SK-N-SH (cell line): Measurements from ENCODE around the gene MS4A14. TPM values are rescaled to one million over a fixed set of nuclear protein-coding genes. Genes with fewer than 3 reads are reported as not detected.
"Not testable (repeated sequence)": the region's sequence is repeated elsewhere in the genome, so short reads cannot be mapped to it uniquely, and the experiment has no call there.

Experiments
- CTCF ChIA-PET: fragments of 300-600, 350-600 bp; formaldehyde crosslinking; extraction: SDS; loops from one replicate; lab custom pipeline; 2021; lab: Yijun Ruan, JAX
- POLR2A ChIA-PET: fragments of 350-600 bp; sonication (Branson Sonifier 250); formaldehyde crosslinking; extraction: SDS; loops from one replicate; lab custom pipeline; 2020; ENCODE audit warnings: antibody characterized with exemption, inconsistent platforms; lab: Yijun Ruan, JAX
- DNase-seq: peaks from one replicate; pipeline ENCODE4 v3.0.0; 2012
- H2AFZ ChIP-seq: fragments of 200-600 bp; sonication (generic); 2 replicates; pipeline ENCODE4 v1.8.1; 2016; ENCODE audit warnings: antibody characterized with exemption, mild to moderate bottlenecking, low read depth
- H3F3A ChIP-seq: fragments of 200-600 bp; sonication (generic); replicated peaks from 2 replicates; pipeline ENCODE3; 2016; ENCODE audit warnings: antibody characterized with exemption, mild to moderate bottlenecking; ENCODE audit not compliant: insufficient read depth
- H3K27ac ChIP-seq, 2 experiments: fragments of 200-500 bp in 1 of 2; fragments of 200-600 bp in 1 of 2; sonication (Bioruptor generic) in 1 of 2; sonication (generic), shearing (Covaris generic) in 1 of 2; 2 replicates each; pipeline versions ENCODE4 v1.5.1 to v1.6.1; 2014 to 2016; ENCODE audit warnings: low read depth in 2 of 2, inconsistent platforms in 1 of 2, low read length in 1 of 2, mild to moderate bottlenecking in 1 of 2, mixed read lengths in 1 of 2
- H3K27me3 ChIP-seq: fragments of 200-600 bp; sonication (generic), shearing (Covaris generic); 2 replicates; pipeline ENCODE4 v1.6.1; 2016; ENCODE audit warnings: mixed run types; ENCODE audit not compliant: insufficient read depth
- H3K36me3 ChIP-seq, 2 experiments: fragments of 200-500 bp in 1 of 2; fragments of 200-600 bp in 1 of 2; sonication (Bioruptor generic) in 1 of 2; sonication (generic) in 1 of 2; replicated peaks in 1 of 2; 2 replicates each; pipeline versions ENCODE3 to v1.5.1; 2014 to 2016; ENCODE audit warnings: low read length in 1 of 2, mild to moderate bottlenecking in 1 of 2; ENCODE audit not compliant: insufficient read depth in 2 of 2, control insufficient read depth in 1 of 2
- H3K4me1 ChIP-seq, 2 experiments: fragments of 200-500 bp in 1 of 2; fragments of 200-600 bp in 1 of 2; sonication (Bioruptor generic) in 1 of 2; sonication (generic), shearing (Covaris generic) in 1 of 2; 2 replicates each; pipeline versions ENCODE4 v1.5.1 to v1.6.1; 2014 to 2016; ENCODE audit warnings: low read depth in 1 of 2, low read length in 1 of 2, mixed run types in 1 of 2; ENCODE audit not compliant: insufficient read depth in 2 of 2, control insufficient read depth in 1 of 2
- H3K4me2 ChIP-seq: fragments of 200-600 bp; sonication (generic), shearing (Covaris generic); 2 replicates; pipeline ENCODE4 v1.6.1; 2017; ENCODE audit warnings: mixed run types
- H3K4me3 ChIP-seq, 2 experiments: fragments of 200-500 bp in 1 of 2; fragments of 200-600 bp in 1 of 2; sonication (Bioruptor generic) in 1 of 2; sonication (generic), shearing (Covaris generic) in 1 of 2; 2 replicates each; pipeline versions ENCODE4 v1.5.1 to v1.8.1; 2014 to 2016; ENCODE audit warnings: low read depth in 2 of 2, inconsistent platforms in 1 of 2, low read length in 1 of 2, mild to moderate bottlenecking in 1 of 2, mixed read lengths in 1 of 2, moderate library complexity in 1 of 2
- H3K79me2 ChIP-seq: fragments of 200-600 bp; sonication (generic); 2 replicates; pipeline ENCODE4 v1.8.1; 2017; ENCODE audit warnings: mild to moderate bottlenecking; ENCODE audit not compliant: insufficient read depth
- H3K9ac ChIP-seq: fragments of 200-600 bp; sonication (generic); 2 replicates; pipeline ENCODE4 v1.6.1; 2017; ENCODE audit warnings: mixed run types
- H3K9me2 ChIP-seq: fragments of 200-600 bp; sonication (generic); 2 replicates; pipeline ENCODE4 v1.6.1; 2017; ENCODE audit warnings: mixed run types
- H3K9me3 ChIP-seq: fragments of 200-600 bp; sonication (generic); 2 replicates; pipeline ENCODE4 v1.6.1; 2017; ENCODE audit warnings: mixed run types, mild to moderate bottlenecking, moderate library complexity
- H4K20me1 ChIP-seq: fragments of 200-600 bp; sonication (generic); 2 replicates; pipeline ENCODE4 v1.6.1; 2017; ENCODE audit warnings: mild to moderate bottlenecking, mixed run types; ENCODE audit not compliant: insufficient read depth
- CTCF ChIP-seq: fragments of 200-600 bp; sonication (generic); IDR thresholded peaks from 2 replicates; pipeline ENCODE4 v1.6.1; 2017; ENCODE audit warnings: antibody characterized with exemption, mild to moderate bottlenecking, moderate library complexity
- FOXJ3 ChIP-seq: sonication (generic); formaldehyde crosslinking; IDR thresholded peaks from 2 replicates; pipeline ENCODE4 v1.5.1; 2020; ENCODE audit warnings: mild to moderate bottlenecking, missing genetic modification reagents
- NRF1 ChIP-seq: IDR thresholded peaks from 2 replicates; pipeline ENCODE4 v1.6.1; 2012; ENCODE audit warnings: low read depth, mild to moderate bottlenecking, low read length
- PBX3 ChIP-seq: IDR thresholded peaks from 2 replicates; pipeline ENCODE4; 2012
- RAD21 ChIP-seq: IDR thresholded peaks from 2 replicates; pipeline ENCODE4 v1.6.1; 2012; ENCODE audit warnings: mild to moderate bottlenecking, low read length
- SMC3 ChIP-seq: IDR thresholded peaks from 2 replicates; pipeline ENCODE4 v1.6.1; 2012; ENCODE audit warnings: low read depth, low read length, improper control_type of control experiment
- USF2 ChIP-seq: fragments of 150-350 bp; IDR thresholded peaks from 2 replicates; pipeline ENCODE4 v1.6.1; 2017; ENCODE audit warnings: antibody characterized with exemption, low read length, low read depth, borderline replicate concordance
- WGBS: methylation state at CpG from one replicate; pipeline ENCODE4 v1.1.6; 2017; ENCODE audit warnings: low lambda C conversion rate; 5-methylcytosine and 5-hydroxymethylcytosine counted together
- polyA plus RNA-seq, 3 experiments: library from polyadenylated mRNA; depleted of rRNA; stranded (reverse); fragments of >200 nt; gene quantifications; 2 replicates each; pipeline ENCODE4 v1.2.3, GENCODE V29; 2012

The MS4A14 gene
- polyA plus RNA-seq, 1 of the 3 experiments (the other 2 are of a cell fraction): not detected

- TF ChIP-seq USF2: no peak
Observed at GRCh38 chr11:60360621-60361020, 35.6 kb upstream of the MS4A14 start (continued).

- H3K36me3 ChIP-seq: no peaks in the 10 kb centered on the region
- no peaks in the 10 kb centered on the region for H3F3A ChIP-seq
- no peak overlapping the region for H2AFZ ChIP-seq
- no peak overlapping the region for H3K27ac ChIP-seq
- no peaks in the 10 kb centered on the region for H3K9me2 ChIP-seq
- no peak for TF ChIP-seq USF2
- TF ChIP-seq, all 33 proteins: peak for 0
- 0% methylated on average over 1 of the region's 1 CpG for WGBS
- CTCF ChIA-PET: interaction anchor here (1.6 to 2.0 kb wide), 3 partner anchors 18 to 257 kb away, joined by 4 to 21 read pairs (median 17); no protein-coding TSS in a partner anchor
- POLR2A ChIA-PET: no interaction called here
- Histone ChIP-seq H3K4me2 (no peak overlapping the region), H3K4me1 (no peaks in the 10 kb centered on the region), H3K9me3 (no peaks in the 10 kb centered on the region), H4K20me1 (no peaks in the 10 kb centered on the region), H3K9ac (no peak overlapping the region), H3K27me3 (peaks cover 8% of the 10 kb centered on the region), H3K4me3 (no peak overlapping the region), H3K79me2 (no peaks in the 10 kb centered on the region)
- DNase-seq: no peak
Observed at GRCh38 chr11:60362241-60362640, 34.0 kb upstream of the MS4A14 start.

- H3F3A ChIP-seq: no peaks in the 10 kb centered on the region
- no peaks in the 10 kb centered on the region for H3K36me3 ChIP-seq
- no peaks in the 10 kb centered on the region for H3K79me2 ChIP-seq
- H2AFZ ChIP-seq: no peak overlapping the region
- WGBS: 6% methylated on average over 7 of the region's 7 CpGs
- no peak overlapping the region for H3K9ac ChIP-seq
- TF ChIP-seq PBX3 (no peak), USF2 (no peak), NRF1 (no peak), FOXJ3 (CRISPR knock-in tag) (no peak), SMC3 (peak; percentile 72), RAD21 (peak; percentile 61), CTCF (peak; percentile 73)
- H4K20me1 ChIP-seq: no peaks in the 10 kb centered on the region
- H3K9me3 ChIP-seq: no peaks in the 10 kb centered on the region
- no peaks in the 10 kb centered on the region for H3K9me2 ChIP-seq
- no peak overlapping the region for H3K4me2 ChIP-seq
- DNase-seq: peak; percentile 40
- CTCF ChIA-PET: interaction anchor here (0.6 to 2.0 kb wide), 19 partner anchors 9 to 1029 kb away, joined by 3 to 21 read pairs (median 4); no protein-coding TSS in a partner anchor
- peaks cover 18% of the 10 kb centered on the region for H3K27me3 ChIP-seq
- no peak overlapping the region for H3K27ac ChIP-seq
- POLR2A ChIA-PET: no interaction called here
- H3K4me3 ChIP-seq: no peak overlapping the region
- no peaks in the 10 kb centered on the region for H3K4me1 ChIP-seq
Observed at GRCh38 chr11:60363542-60364470, 32.5 kb upstream of the MS4A14 start.

- H3K9me2 ChIP-seq, H4K20me1 ChIP-seq, H3K4me3 ChIP-seq, POLR2A ChIA-PET, DNase-seq, H3F3A ChIP-seq, CTCF ChIA-PET, H3K4me2 ChIP-seq, H3K27ac ChIP-seq, H3K4me1 ChIP-seq, H3K9me3 ChIP-seq, H3K36me3 ChIP-seq, H2AFZ ChIP-seq, H3K79me2 ChIP-seq, H3K9ac ChIP-seq: not testable (repeated sequence)
- WGBS: 38% methylated on average over 15 of the region's 15 CpGs
- peaks cover 18% of the 10 kb centered on the region for H3K27me3 ChIP-seq
Observed at GRCh38 chr11:60366262-60366904, 29.9 kb upstream of the MS4A14 start.
